ENCODE measurements around the gene ART4. TPM values are rescaled to one million over a fixed set of nuclear protein-coding genes. Genes with fewer than 3 reads are reported as not detected.

ART4 gene
- total RNA-seq, 1 experiment from 2014 or later, result not detected

DNA sequence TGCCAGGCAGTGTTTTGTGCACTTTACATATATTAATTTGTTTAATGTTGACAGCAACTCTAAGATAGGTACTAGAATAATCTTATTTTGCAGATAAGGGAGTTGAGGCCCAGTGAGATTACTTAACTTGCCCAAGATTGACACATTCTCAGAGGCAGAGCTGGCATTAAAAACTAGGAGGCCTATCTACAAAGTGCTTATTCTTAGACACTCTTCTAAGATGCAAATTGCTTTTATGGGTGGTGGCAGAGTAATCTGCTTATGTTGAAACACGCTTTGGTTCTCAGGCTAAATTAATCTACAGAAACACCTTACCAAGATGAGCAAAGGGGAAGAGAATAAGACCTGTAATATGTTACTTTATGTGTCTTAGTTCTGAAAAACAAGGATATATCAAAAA is 35.2 kb upstream of the ART4 start:
- Histone ChIP-seq H3K27me3 (ENCODE audit: control insufficient read depth, insufficient read depth, low read length) (no peaks in the 10 kb centered on the region), H3K9me3 (ENCODE audit: control insufficient read depth, insufficient read depth, low read depth, low read length) (no peaks in the 10 kb centered on the region), H3K36me3 (ENCODE audit: control insufficient read depth, insufficient read depth, low read length) (no peaks in the 10 kb centered on the region), H3K4me3 (ENCODE audit: low read depth in 2 of 2, low read length in 2 of 2) (no peak overlapping the region), H3K4me1 (ENCODE audit: control insufficient read depth, insufficient read depth, low read length) (no peaks in the 10 kb centered on the region), H3K27ac (ENCODE audit: low read length) (no peak overlapping the region)
- no peak for DNase-seq (ENCODE audit: low read depth, low spot score)
- in situ Hi-C loops (cut with HindIII; ENCODE audit: low pct_unique_long_range_greater_than_20kb, low sequenced_read_pairs) (no loop called here), intact Hi-C loops (cut with micrococcal nuclease; ENCODE audit: unreplicated experiment) (no loop called here)
- POLR2A ChIA-PET, result no interaction called here
- no peak for ATAC-seq
- CTCF ChIA-PET, result no interaction called here
- no TSS peak for BruUV-seq (replicated peaks)
- TF ChIP-seq SIN3A (IDR thresholded peaks at IDR 0.05; ENCODE audit: borderline replicate concordance, insufficient read depth, low read depth, low read length), result no peak
- no peak for TF ChIP-seq CTCF (IDR thresholded peaks at IDR 0.05)
- TF ChIP-seq POLR2AphosphoS5 (IDR thresholded peaks at IDR 0.05; ENCODE audit: low read depth, low read length), result no peak

DNA sequence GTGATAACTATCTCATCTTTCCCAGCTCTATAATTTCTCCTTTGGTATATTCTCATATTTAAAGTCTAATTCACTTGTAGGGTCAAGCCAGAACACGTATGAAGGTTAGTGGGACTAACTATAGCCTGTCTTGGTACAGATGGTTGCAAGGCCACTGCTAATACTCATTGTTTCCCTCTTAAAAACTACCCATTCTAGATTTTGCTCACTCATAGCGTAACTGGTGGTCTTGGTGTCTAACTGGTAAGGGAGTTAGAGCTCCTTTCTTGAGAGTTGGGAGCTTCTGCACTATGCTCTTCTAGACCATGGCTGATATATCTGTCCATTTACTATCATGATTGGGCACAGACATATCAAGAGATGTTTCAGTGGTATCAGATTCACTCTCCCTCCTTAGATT is 33.5 kb upstream of the ART4 start:
- Histone ChIP-seq H3K9me3 (ENCODE audit: control insufficient read depth, insufficient read depth, low read depth, low read length) (no peaks in the 10 kb centered on the region), H3K4me1 (ENCODE audit: control insufficient read depth, insufficient read depth, low read length) (no peaks in the 10 kb centered on the region), H3K4me3 (ENCODE audit: low read depth in 2 of 2, low read length in 2 of 2) (no peak overlapping the region), H3K27me3 (ENCODE audit: control insufficient read depth, insufficient read depth, low read length) (no peaks in the 10 kb centered on the region), H3K36me3 (ENCODE audit: control insufficient read depth, insufficient read depth, low read length) (no peaks in the 10 kb centered on the region), H3K27ac (ENCODE audit: low read length) (no peak overlapping the region)
- no peak for TF ChIP-seq TCF7L2 (IDR thresholded peaks at IDR 0.05; ENCODE audit: low read depth, low read length)
- no peak for TF ChIP-seq CTCF (IDR thresholded peaks at IDR 0.05)
- no peak for TF ChIP-seq REST (IDR thresholded peaks at IDR 0.05; ENCODE audit: insufficient read depth in 1 of 2, low read depth in 2 of 2, low read length in 1 of 2)
- TF ChIP-seq SIN3A (IDR thresholded peaks at IDR 0.05; ENCODE audit: borderline replicate concordance, insufficient read depth, low read depth, low read length), result no peak
- no peak for TF ChIP-seq POLR2AphosphoS5 (IDR thresholded peaks at IDR 0.05; ENCODE audit: low read depth, low read length)
- no peak for ATAC-seq
- DNase-seq (ENCODE audit: low read depth, low spot score), result no peak
- CTCF ChIA-PET, result no interaction called here
- no TSS peak for BruUV-seq (replicated peaks)
- intact Hi-C loops (cut with micrococcal nuclease; ENCODE audit: unreplicated experiment) (no loop called here), in situ Hi-C loops (cut with HindIII; ENCODE audit: low pct_unique_long_range_greater_than_20kb, low sequenced_read_pairs) (no loop called here)
- POLR2A ChIA-PET, result no interaction called here

- Histone ChIP-seq H3K4me3 (ENCODE audit: low read depth in 2 of 2, low read length in 2 of 2) (no peak overlapping the region), H3K4me1 (ENCODE audit: control insufficient read depth, insufficient read depth, low read length) (no peaks in the 10 kb centered on the region), H3K36me3 (ENCODE audit: control insufficient read depth, insufficient read depth, low read length) (no peaks in the 10 kb centered on the region), H3K27me3 (ENCODE audit: control insufficient read depth, insufficient read depth, low read length) (no peaks in the 10 kb centered on the region), H3K9me3 (ENCODE audit: control insufficient read depth, insufficient read depth, low read depth, low read length) (no peaks in the 10 kb centered on the region), H3K27ac (ENCODE audit: low read length) (no peak overlapping the region)
- ChIA-PET POLR2A (no interaction called here), CTCF (no interaction called here)
- TF ChIP-seq CTCF (IDR thresholded peaks at IDR 0.05) (no peak), REST (IDR thresholded peaks at IDR 0.05; ENCODE audit: insufficient read depth in 1 of 2, low read depth in 2 of 2, low read length in 1 of 2) (no peak), POLR2AphosphoS5 (IDR thresholded peaks at IDR 0.05; ENCODE audit: low read depth, low read length) (no peak), TCF7L2 (IDR thresholded peaks at IDR 0.05; ENCODE audit: low read depth, low read length) (no peak), SIN3A (IDR thresholded peaks at IDR 0.05; ENCODE audit: borderline replicate concordance, insufficient read depth, low read depth, low read length) (no peak)
- in situ Hi-C loops (cut with HindIII; ENCODE audit: low pct_unique_long_range_greater_than_20kb, low sequenced_read_pairs), result no loop called here
- intact Hi-C loops (cut with micrococcal nuclease; ENCODE audit: unreplicated experiment), result no loop called here
- BruUV-seq (replicated peaks), result no TSS peak
- ATAC-seq, result no peak
- DNase-seq (ENCODE audit: low read depth, low spot score), result no peak
Observed at GRCh38 chr12:14874882-14875281, 31.6 kb upstream of the ART4 start.

Measured in Panc1 (cell line).